Endothelial cell (in vitro differentiated cells): Measurements from ENCODE around the gene CPA5. TPM values are rescaled to one million over a fixed set of nuclear protein-coding genes. Genes with fewer than 3 reads are reported as not detected.

Experiments used
- DNase-seq: peaks from one replicate; pipeline ENCODE4 v3.0.0; 2021; ENCODE audit warnings: low spot score
- H3K27ac Mint-ChIP-seq: one replicate; pipeline ENCODE4 v1.8.0; 2021; ENCODE audit warnings: mixed read lengths, inconsistent platforms; ENCODE audit not compliant: unreplicated experiment
- H3K27me3 Mint-ChIP-seq: one replicate; pipeline ENCODE4 v1.8.0; 2021; ENCODE audit warnings: mild to moderate bottlenecking, moderate library complexity, mixed read lengths, inconsistent platforms; ENCODE audit not compliant: unreplicated experiment
- H3K36me3 Mint-ChIP-seq: one replicate; pipeline ENCODE4 v1.8.0; 2021; ENCODE audit warnings: mild to moderate bottlenecking, low read depth, mixed read lengths, inconsistent platforms; ENCODE audit not compliant: unreplicated experiment
- H3K4me1 Mint-ChIP-seq: one replicate; pipeline ENCODE4 v1.8.0; 2021; ENCODE audit warnings: mild to moderate bottlenecking, mixed read lengths, inconsistent platforms; ENCODE audit not compliant: unreplicated experiment
- H3K4me3 Mint-ChIP-seq: one replicate; pipeline ENCODE4 v1.8.0; 2021; ENCODE audit warnings: mild to moderate bottlenecking, mixed read lengths, inconsistent platforms; ENCODE audit not compliant: unreplicated experiment
- H3K9me3 Mint-ChIP-seq: one replicate; pipeline ENCODE4 v1.8.0; 2021; ENCODE audit warnings: mixed read lengths, inconsistent platforms; ENCODE audit not compliant: unreplicated experiment
- CTCF ChIP-seq: fragments of 200-600 bp; sonication (generic); IDR thresholded peaks from one replicate; pipeline ENCODE4 v1.5.0; 2021; ENCODE audit warnings: antibody characterized with exemption; ENCODE audit not compliant: unreplicated experiment
- total RNA-seq: library from RNA; stranded (reverse); fragmentation: NEBNext Ultra II Directional; extraction: Animal tissue kit (Norgen Biotek cat#: 25700); gene quantifications from one replicate; pipeline ENCODE4 v1.2.1, GENCODE V29; 2021; ENCODE audit not compliant: unreplicated experiment

Gene CPA5
- total RNA-seq, 1 donor from 2014 or later = not detected

DNA sequence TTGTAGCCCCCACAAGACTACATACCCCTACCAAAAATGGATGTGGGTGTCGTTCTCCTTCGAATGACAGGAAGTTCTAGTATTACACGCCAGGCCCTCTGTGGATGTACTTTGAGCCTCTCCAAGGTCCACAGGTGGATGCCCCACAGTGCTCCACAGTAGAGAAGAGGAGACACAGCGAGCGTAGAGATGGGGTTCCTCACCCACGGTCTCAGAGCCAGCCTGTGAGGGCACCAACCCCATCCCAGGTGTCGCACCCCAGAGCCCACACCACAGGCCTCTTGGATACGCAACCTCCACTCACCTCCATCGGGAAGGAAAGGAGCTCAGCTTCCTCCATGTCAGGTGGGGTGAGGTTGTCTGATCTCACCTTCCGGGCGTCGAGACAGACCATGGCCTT lies 2.3 kb downstream of the CPA5 start:
- DNase-seq = no peak
- H3K27ac Mint-ChIP-seq = no peak overlapping the region
- no peak for TF ChIP-seq CTCF
- no peaks in the 10 kb centered on the region for H3K9me3 Mint-ChIP-seq
- H3K4me3 Mint-ChIP-seq = no peak overlapping the region
- peaks cover 3% of the 10 kb centered on the region for H3K36me3 Mint-ChIP-seq
- H3K27me3 Mint-ChIP-seq = peaks cover 9% of the 10 kb centered on the region
- peaks cover 17% of the 10 kb centered on the region for H3K4me1 Mint-ChIP-seq

DNA sequence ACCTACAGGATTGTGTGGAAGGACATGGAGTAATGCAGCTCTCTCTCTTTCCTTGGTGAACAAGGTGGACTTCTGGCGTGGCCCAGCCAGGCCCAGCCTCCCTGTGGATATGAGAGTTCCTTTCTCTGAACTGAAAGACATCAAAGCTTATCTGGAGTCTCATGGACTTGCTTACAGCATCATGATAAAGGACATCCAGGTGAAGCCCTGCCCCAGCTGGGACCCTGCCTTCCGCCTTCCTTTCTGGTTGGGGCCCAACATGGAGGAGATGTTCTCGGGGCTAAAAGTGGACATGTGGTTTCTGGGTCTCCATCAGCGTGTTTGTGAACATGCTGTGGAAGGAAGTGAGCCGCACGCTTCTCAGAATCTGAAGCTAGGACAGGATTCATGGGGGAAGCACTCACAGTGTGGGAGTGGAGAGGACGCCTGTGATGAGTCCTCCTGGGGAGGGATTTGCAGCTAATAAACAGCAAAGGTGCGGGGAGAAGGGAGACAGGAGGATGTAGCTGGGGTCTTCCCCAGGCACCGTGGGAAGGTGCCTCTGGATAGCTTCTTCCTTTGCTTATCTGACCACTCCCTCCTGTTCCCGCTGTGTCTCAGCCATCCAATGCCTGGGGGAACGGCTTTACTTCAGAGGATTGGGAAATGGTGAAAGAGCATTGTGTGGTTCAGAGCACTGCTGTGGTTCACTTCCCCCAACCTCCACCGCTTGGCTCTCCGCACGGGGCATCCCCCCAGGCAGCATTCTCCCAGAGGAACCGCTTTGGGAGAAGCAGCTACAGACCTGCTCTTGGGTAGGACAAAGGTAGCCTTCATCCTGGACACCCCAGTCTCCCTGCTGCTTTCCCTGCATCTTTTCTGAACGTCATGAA lies 5.5 kb downstream of the CPA5 start:
- Mint-ChIP-seq H3K4me3 (peak overlapping the region; percentile 18), H3K27ac (peak overlapping the region; percentile 52), H3K4me1 (peaks cover 18% of the 10 kb centered on the region), H3K27me3 (peaks cover 9% of the 10 kb centered on the region), H3K9me3 (no peaks in the 10 kb centered on the region), H3K36me3 (peaks cover 3% of the 10 kb centered on the region)
- TF ChIP-seq CTCF = no peak
- DNase-seq = no peak

- peaks cover 19% of the 10 kb centered on the region for H3K4me1 Mint-ChIP-seq
- TF ChIP-seq CTCF = no peak
- no peak for DNase-seq
- peaks cover 9% of the 10 kb centered on the region for H3K27me3 Mint-ChIP-seq
- H3K27ac Mint-ChIP-seq = no peak overlapping the region
- H3K9me3 Mint-ChIP-seq = no peaks in the 10 kb centered on the region
- no peak overlapping the region for H3K4me3 Mint-ChIP-seq
- no peaks in the 10 kb centered on the region for H3K36me3 Mint-ChIP-seq
These were observed 6.6 kb downstream of the CPA5 start for GRCh38 chr7:130350945-130351790.

DNA sequence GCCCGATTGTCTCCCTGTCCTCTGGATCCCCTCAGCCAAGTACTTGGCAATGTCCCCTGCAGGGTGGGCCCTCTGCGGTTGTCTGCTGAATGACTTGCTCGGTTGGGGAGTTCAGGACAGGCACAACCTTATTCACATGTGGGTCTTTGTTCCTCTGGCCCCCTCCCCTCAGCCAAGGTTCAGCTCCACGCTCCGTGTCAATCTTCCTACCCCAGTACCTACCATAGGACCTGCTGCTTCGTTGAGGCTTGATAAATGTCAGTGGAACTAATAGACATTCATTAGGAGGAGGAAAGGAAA lies 7.1 kb downstream of the CPA5 start:
- Mint-ChIP-seq H3K4me1 (peaks cover 25% of the 10 kb centered on the region), H3K36me3 (no peaks in the 10 kb centered on the region), H3K9me3 (no peaks in the 10 kb centered on the region), H3K4me3 (no peak overlapping the region), H3K27ac (no peak overlapping the region), H3K27me3 (peaks cover 9% of the 10 kb centered on the region)
- TF ChIP-seq CTCF = no peak
- DNase-seq = no peak
